ENCODE results near the gene PHLDA3.

The PHLDA3 gene

DNA sequence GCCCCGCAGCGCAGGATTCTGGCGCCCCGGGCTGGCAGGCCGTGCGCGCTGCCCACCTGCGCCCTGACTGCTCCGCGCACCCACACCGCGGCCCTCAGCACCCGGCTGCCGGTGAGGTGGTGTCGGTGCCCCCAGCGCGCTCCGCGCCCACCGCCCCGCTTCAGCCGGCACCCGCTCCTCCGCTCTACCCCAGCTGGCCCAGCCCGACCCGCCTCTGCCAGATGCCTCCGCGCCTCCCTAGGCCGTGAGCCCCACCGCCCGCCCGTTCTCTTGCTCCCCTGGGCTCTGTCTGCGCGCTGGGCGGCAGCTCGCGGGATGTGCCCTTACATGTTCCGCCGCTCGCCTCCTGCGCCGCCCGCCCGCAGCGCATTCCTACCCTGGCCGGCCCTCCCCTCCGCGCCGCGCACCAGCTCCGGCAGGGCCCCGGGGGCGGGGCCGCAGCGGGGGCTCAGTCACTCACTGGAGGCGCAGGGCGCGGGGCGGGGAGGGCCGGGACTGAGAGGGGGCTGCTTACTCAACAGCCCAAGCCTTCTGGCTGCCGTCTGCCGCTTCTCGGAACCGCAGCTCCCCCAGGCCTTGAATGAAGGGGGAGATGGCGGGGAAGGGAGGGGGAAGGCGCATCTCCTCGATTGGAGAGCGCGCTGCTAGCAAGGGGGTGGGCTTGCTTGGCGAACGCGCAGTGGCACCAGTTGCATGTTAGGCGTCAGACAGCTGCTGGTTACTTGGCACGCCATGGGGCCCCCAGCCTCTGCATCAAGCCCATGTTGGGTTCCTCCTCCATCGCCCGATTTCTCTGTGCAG, at the start of gene PHLDA3:
Gene PHLDA3 (minus strand): TSS at position 345 of the 801 bp plus-strand sequence. CDS start 402 bp downstream, outside the sequence.
- Mint-ChIP-seq H3K4me3 (peak within 1 kb of the TSS; percentile 85 to 96 (median 94)), H3K4me1 (peaks cover 36% of the 10 kb centered on the region), H3K9me3 (no peaks in the 10 kb centered on the region), H3K36me3 (ENCODE audit: low read depth) (peaks cover 20% of the 10 kb centered on the region), H3K27me3 (ENCODE audit: low read depth) (peaks cover 42% of the 10 kb centered on the region), H3K27ac (peak within 1 kb of the TSS; percentile 72 to 85 (median 81))
- TF ChIP-seq, protein P1, sequence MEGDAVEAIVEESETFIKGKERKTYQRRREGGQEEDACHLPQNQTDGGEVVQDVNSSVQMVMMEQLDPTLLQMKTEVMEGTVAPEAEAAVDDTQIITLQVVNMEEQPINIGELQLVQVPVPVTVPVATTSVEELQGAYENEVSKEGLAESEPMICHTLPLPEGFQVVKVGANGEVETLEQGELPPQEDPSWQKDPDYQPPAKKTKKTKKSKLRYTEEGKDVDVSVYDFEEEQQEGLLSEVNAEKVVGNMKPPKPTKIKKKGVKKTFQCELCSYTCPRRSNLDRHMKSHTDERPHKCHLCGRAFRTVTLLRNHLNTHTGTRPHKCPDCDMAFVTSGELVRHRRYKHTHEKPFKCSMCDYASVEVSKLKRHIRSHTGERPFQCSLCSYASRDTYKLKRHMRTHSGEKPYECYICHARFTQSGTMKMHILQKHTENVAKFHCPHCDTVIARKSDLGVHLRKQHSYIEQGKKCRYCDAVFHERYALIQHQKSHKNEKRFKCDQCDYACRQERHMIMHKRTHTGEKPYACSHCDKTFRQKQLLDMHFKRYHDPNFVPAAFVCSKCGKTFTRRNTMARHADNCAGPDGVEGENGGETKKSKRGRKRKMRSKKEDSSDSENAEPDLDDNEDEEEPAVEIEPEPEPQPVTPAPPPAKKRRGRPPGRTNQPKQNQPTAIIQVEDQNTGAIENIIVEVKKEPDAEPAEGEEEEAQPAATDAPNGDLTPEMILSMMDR (IDR thresholded peaks at IDR 0.05; ENCODE audit: unreplicated experiment in 3 of 3) = no peak

DNA sequence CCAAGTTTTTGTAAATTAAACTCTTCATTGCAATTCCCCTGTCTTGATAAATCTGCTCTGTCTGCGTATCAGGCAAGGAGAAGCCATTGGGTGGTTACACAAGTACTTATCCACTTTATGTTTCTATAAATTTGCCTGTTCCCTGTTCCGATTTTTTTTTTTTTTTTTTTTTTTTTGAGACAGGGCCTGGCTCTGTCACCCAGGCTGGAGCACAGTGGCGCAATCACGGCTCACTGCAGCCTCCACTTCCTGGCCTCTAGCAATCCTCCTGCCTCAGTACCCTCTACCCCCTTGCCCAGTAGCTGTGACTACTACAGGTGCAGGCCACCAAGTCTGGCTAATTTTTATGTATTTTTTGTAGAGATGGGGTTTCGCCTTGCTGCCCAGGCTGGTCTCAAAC, 49.1 kb upstream of the PHLDA3 start:
- H3K27me3 Mint-ChIP-seq (ENCODE audit: low read depth) = peaks cover 8% of the 10 kb centered on the region
- H3K4me3 Mint-ChIP-seq = no peak overlapping the region
- H3K36me3 Mint-ChIP-seq (ENCODE audit: low read depth) = no peaks in the 10 kb centered on the region
- peaks cover 14% of the 10 kb centered on the region for H3K4me1 Mint-ChIP-seq
- peaks cover 7% of the 10 kb centered on the region for H3K9me3 Mint-ChIP-seq
- TF ChIP-seq, protein P1 (IDR thresholded peaks at IDR 0.05; ENCODE audit: unreplicated experiment in 3 of 3) = no peak
- peak overlapping the region in 1 of 3 experiments; percentile 68 for H3K27ac Mint-ChIP-seq

DNA sequence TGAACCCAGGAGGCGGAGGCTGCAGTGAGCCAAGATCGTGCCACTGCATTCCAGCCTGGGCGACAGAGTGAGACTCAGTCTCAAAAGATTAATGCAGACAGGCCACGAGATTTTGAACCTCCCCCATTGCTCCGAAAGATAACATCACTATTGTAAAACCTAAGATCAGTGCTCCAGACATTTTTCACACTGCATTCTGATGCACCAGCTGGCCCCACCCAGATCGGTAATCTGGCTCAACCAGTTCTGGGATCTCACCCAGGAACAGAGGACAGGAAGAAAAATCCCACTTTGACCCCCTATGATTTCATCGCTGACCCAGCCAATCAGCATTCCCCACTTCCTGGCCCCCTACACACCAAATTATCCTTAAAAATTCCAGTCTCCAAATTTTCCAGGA, 48.6 kb upstream of the PHLDA3 start:
- TF ChIP-seq, protein P1 (IDR thresholded peaks at IDR 0.05; ENCODE audit: unreplicated experiment in 3 of 3) = no peak
- H3K4me3 Mint-ChIP-seq = no peak overlapping the region
- H3K27ac Mint-ChIP-seq = peak overlapping the region in 1 of 3 experiments; percentile 68
- peaks cover 18% of the 10 kb centered on the region for H3K4me1 Mint-ChIP-seq
- peaks cover 8% of the 10 kb centered on the region for H3K27me3 Mint-ChIP-seq (ENCODE audit: low read depth)
- peaks cover 7% of the 10 kb centered on the region for H3K9me3 Mint-ChIP-seq
- no peaks in the 10 kb centered on the region for H3K36me3 Mint-ChIP-seq (ENCODE audit: low read depth)

DNA sequence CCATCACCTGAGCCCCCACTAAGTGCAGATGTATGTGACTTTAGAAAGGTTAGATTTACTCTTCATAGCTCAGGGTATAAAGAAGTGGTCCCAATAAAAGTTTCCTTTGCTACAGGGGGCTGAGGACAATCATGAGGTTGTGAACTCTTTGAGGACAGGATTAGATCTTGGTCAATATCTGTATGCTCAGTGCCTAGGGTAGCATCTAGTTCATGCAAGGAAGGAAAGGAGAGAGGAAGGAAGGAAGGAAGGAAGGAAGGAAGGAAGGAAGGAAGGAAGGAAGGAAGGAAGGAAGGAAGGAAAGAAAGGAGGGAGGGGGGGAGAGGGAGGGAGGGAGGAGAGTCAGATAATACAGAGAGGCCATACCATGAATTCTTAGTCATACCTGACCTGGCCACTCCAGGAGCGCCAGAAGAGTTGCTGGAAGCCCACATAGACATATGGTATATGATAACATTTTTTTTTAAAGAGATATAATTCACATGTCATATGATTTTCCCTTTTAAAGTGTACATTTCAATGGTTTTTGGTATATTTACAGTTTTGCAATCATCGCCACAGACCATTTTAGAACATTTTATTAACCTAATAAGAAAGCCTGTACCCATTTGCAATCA, 47.6 kb upstream of the PHLDA3 start:
- no peak overlapping the region for H3K4me3 Mint-ChIP-seq
- H3K27me3 Mint-ChIP-seq (ENCODE audit: low read depth) = peaks cover under 1% of the 10 kb centered on the region
- peaks cover 26% of the 10 kb centered on the region for H3K4me1 Mint-ChIP-seq

DNA sequence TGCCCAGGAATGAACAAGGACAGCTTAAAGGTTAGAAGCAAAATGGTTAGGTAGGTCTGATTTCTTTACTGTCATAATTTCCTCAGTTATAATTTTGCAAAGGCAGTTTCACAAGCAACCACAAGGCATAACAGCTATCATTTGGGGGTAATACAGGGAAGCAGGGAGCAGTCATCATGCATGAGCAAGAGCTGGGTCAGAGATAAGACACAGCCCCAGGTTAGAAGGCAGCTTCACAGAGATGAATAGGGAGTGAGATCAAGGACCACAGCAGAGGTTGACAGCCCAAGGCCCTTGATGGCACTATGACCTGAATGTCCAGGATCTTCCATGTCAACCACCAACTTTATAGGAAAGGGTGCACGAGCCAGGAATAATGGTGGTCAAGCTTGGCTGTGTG, 46.9 kb upstream of the PHLDA3 start:
- H3K27ac Mint-ChIP-seq = peak overlapping the region in 1 of 3 experiments; percentile 39
- peaks cover 30% of the 10 kb centered on the region for H3K4me1 Mint-ChIP-seq
- H3K4me3 Mint-ChIP-seq = no peak overlapping the region
- no peaks in the 10 kb centered on the region for H3K9me3 Mint-ChIP-seq
- no peaks in the 10 kb centered on the region for H3K36me3 Mint-ChIP-seq (ENCODE audit: low read depth)
- H3K27me3 Mint-ChIP-seq (ENCODE audit: low read depth) = no peaks in the 10 kb centered on the region
- TF ChIP-seq, protein P1 (IDR thresholded peaks at IDR 0.05; ENCODE audit: unreplicated experiment in 3 of 3) = no peak

More for the DNA sequence above, 47.6 kb upstream of the PHLDA3 start:
- Mint-ChIP-seq H3K9me3 (no peaks in the 10 kb centered on the region), H3K27ac (peak overlapping the region in 1 of 3 experiments; percentile 17), H3K36me3 (ENCODE audit: low read depth) (no peaks in the 10 kb centered on the region)
- TF ChIP-seq, protein P1 (IDR thresholded peaks at IDR 0.05; ENCODE audit: unreplicated experiment in 3 of 3) = no peak
